ENCODE measurements around the gene ILRUN. TPM values are rescaled to one million over a fixed set of nuclear protein-coding genes. Genes with fewer than 3 reads are reported as not detected.

The ILRUN gene
- total RNA-seq = 46.2 and 58.0 TPM in 2 replicates

DNA sequence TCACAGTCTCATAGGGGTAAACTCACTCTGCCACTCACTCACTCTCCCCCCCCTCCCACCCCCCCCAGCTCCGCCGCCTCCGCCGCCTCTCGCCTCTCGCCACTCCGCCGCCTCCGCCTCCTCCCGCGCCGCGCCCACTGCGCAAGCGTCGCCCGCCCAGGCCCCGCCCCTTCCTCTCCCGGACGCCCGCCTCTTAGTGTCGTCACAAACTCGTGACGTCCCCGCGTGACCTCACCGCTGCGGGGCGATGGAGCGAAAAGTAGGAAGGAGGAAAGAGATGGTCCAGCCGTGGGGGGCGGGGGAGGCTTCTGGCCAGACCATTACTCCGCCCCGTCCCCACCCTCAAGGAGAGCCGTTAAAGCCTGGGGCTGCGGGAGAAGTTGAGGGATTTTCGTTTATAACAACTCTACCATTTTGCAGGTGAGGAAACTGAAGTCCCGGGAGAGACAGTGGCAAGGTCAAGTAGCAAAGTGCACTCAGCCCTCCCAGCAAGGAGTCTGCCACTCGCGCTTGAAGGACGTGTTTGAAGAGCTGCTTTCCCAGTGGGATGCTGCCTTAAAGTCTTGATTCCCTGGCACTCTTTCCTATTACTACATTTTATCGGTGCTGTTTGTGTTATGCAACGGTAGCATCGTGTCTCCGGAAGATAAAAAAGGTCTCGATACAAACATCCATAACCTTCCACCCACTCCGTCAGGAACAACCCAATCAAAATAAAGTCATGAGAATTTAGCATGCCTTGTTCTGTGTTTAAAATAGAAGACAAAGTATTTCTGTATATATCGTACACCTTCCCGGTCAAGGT lies at the start of gene ILRUN:
Gene ILRUN, minus strand, starts transcription at position 29 of the 805 bp plus-strand sequence. CDS start 164 bp downstream, outside the sequence.

Small RNAs within 50 kb of the gene (small RNA-seq; reads per million reads assigned to genes)
- gene RN7SL200P (ENCODE audit: low replicate concordance) = 0.23 reads per million

Other genes with a start within 250 kb of the ILRUN start
- gene PACSIN1, start 230.7 kb downstream of the ILRUN start, total RNA-seq = not detected in 2 replicates
- gene SPDEF, start 140.4 kb downstream of the ILRUN start, total RNA-seq = not detected in 2 replicates
- 70.5 and 72.7 TPM in 2 replicates for gene SNRPC, start 60.7 kb upstream of the ILRUN start, total RNA-seq
- 7.7 and 16.4 TPM in 2 replicates for gene BLTP3A, start 95.3 kb upstream of the ILRUN start, total RNA-seq
- 15.5 and 20.0 TPM in 2 replicates for gene TAF11, start 191.3 kb upstream of the ILRUN start, total RNA-seq
- gene ANKS1A, start 192.5 kb upstream of the ILRUN start, total RNA-seq = 8.8 and 10.9 TPM in 2 replicates

All from placental pericyte (primary cell).